Measurements from ENCODE around the gene GALNT3.

- no peak for TF ChIP-seq CTCF (conservative IDR thresholded peaks at IDR 0.05 in 1 of 2, IDR thresholded peaks at IDR 0.05 in 1 of 2; ENCODE audit: low read depth in 1 of 2, low read length in 2 of 2)
- no peak for TF ChIP-seq EZH2 (IDR thresholded peaks at IDR 0.05; ENCODE audit: low read length, missing control alignments)
Observed at GRCh38 chr2:165772183-165772582, 21.9 kb downstream of the GALNT3 start.
